GM19025 (cell line): Measurements from ENCODE around the gene LYSMD3.
"Not testable (repeated sequence)": the region's sequence is repeated elsewhere in the genome, so short reads cannot be mapped to it uniquely, and the experiment has no call there.

Experiments
- ATAC-seq: cut with Tn5 transposase; IDR thresholded peaks from one replicate; pipeline ENCODE4 v1.9.1; 2021; ENCODE audit warnings: mild to moderate bottlenecking, low read depth, moderate library complexity; ENCODE audit not compliant: unreplicated experiment

LYSMD3 gene

GRCh38 chr5:90529194-90529938 is at the start of gene LYSMD3:
TSS of gene LYSMD3 (minus strand) at chr5:90529584. CDS start at chr5:90525289, 4,295 bp downstream.
- peak; percentile 91 for ATAC-seq

- ATAC-seq, result not testable (repeated sequence)
Observed at GRCh38 chr5:90576566-90576965, 47.2 kb upstream of the LYSMD3 start.

GRCh38 chr5:90575712-90576111 is 46.3 kb upstream of the LYSMD3 start:
- ATAC-seq, result no peak

- no peak for ATAC-seq
Observed at GRCh38 chr5:90571147-90571773, 41.9 kb upstream of the LYSMD3 start.

GRCh38 chr5:90570034-90570433 is 40.6 kb upstream of the LYSMD3 start:
- no peak for ATAC-seq

GRCh38 chr5:90569084-90569483 is 39.7 kb upstream of the LYSMD3 start:
- ATAC-seq, result no peak

- no peak for ATAC-seq
Observed at GRCh38 chr5:90565491-90565890, 36.1 kb upstream of the LYSMD3 start.

- no peak for ATAC-seq
Observed at GRCh38 chr5:90563108-90563507, 33.7 kb upstream of the LYSMD3 start.

- ATAC-seq, result no peak
Observed at GRCh38 chr5:90562341-90562740, 33.0 kb upstream of the LYSMD3 start.

GRCh38 chr5:90561766-90562165 is 32.4 kb upstream of the LYSMD3 start:
- ATAC-seq, result no peak

GRCh38 chr5:90560771-90561170 is 31.4 kb upstream of the LYSMD3 start:
- ATAC-seq, result no peak

GRCh38 chr5:90558344-90559192 is 29.2 kb upstream of the LYSMD3 start, which contains the start of gene ADGRV1:
TSS of gene ADGRV1 (plus strand) at chr5:90558797. CDS start at chr5:90558896, 99 bp downstream.
- no peak for ATAC-seq

GRCh38 chr5:90557871-90558270 is 28.5 kb upstream of the LYSMD3 start:
- ATAC-seq, result no peak

- ATAC-seq, result no peak
Observed at GRCh38 chr5:90557391-90557790, 28.0 kb upstream of the LYSMD3 start.

GRCh38 chr5:90555666-90556065 is 26.3 kb upstream of the LYSMD3 start:
- no peak for ATAC-seq

GRCh38 chr5:90554358-90555006 is 25.1 kb upstream of the LYSMD3 start:
- ATAC-seq, result no peak

- no peak for ATAC-seq
Observed at GRCh38 chr5:90553711-90554110, 24.3 kb upstream of the LYSMD3 start.

- ATAC-seq, result no peak
Observed at GRCh38 chr5:90551376-90551775, 22.0 kb upstream of the LYSMD3 start.

- ATAC-seq, result no peak
Observed at GRCh38 chr5:90550963-90551362, 21.6 kb upstream of the LYSMD3 start.

- no peak for ATAC-seq
Observed at GRCh38 chr5:90549729-90550275, 20.4 kb upstream of the LYSMD3 start.
